PC-3 (cell line): ENCODE measurements around the gene LBX2. TPM values are rescaled to one million over a fixed set of nuclear protein-coding genes. Genes with fewer than 3 reads are reported as not detected.
A peak's percentile ranks its signal among the peaks of the same experiment; 100 is the strongest.

Experiments
- ATAC-seq: fragments of 200-7000 bp; cut with Tn5 transposase; 2 replicates; pipeline ENCODE4 v1.9.1; 2020; ENCODE audit warnings: mild to moderate bottlenecking, moderate library complexity
- BruUV-seq: library from RNA; stranded (reverse); fragments of 400-500 nt; replicated peaks from 2 replicates; lab custom pipeline; 2021; lab: Mats Ljungman, UMichigan
- CTCF ChIA-PET: fragments of 300-600 bp; sonication (Branson Sonifier 250); formaldehyde crosslinking; loops from one replicate; lab custom pipeline; 2022; ENCODE audit warnings: antibody characterized with exemption; lab: Charles Lee
- POLR2A ChIA-PET: fragments of 300-600 bp; sonication (Branson Sonifier 250); formaldehyde crosslinking; loops from one replicate; lab custom pipeline; 2022; ENCODE audit warnings: antibody characterized with exemption; ENCODE audit not compliant: unreplicated experiment; lab: Charles Lee
- DNase-seq: peaks from one replicate; pipeline ENCODE4 v3.0.0-alpha.2; 2015
- H2AFZ ChIP-seq: fragments of 300-600 bp; sonication (generic); 2 replicates; pipeline ENCODE4 v1.6.0; 2016; ENCODE audit warnings: antibody characterized with exemption, low read length
- H3F3A ChIP-seq: fragments of 300-600 bp; sonication (generic); one replicate; pipeline ENCODE4 v1.6.0; 2017; ENCODE audit warnings: antibody characterized with exemption, low read length, control low read depth, mild to moderate bottlenecking; ENCODE audit not compliant: unreplicated experiment
- H3K27ac ChIP-seq: fragments of 300-600 bp; sonication (generic); 2 replicates; pipeline ENCODE4 v1.5.1; 2016; ENCODE audit warnings: mild to moderate bottlenecking, low read length
- H3K27me3 ChIP-seq: fragments of 300-600 bp; sonication (generic); 2 replicates; pipeline ENCODE4 v1.6.1; 2016; ENCODE audit warnings: low read length, mixed read lengths
- H3K36me3 ChIP-seq: fragments of 300-600 bp; sonication (generic); 2 replicates; pipeline ENCODE4 v1.6.1; 2016; ENCODE audit warnings: low read depth, mixed run types, low read length, mixed read lengths
- H3K4me1 ChIP-seq: fragments of 300-600 bp; sonication (generic); 2 replicates; pipeline ENCODE4 v1.5.1; 2016; ENCODE audit warnings: low read length; ENCODE audit not compliant: insufficient read depth
- H3K4me2 ChIP-seq: fragments of 300-600 bp; sonication (generic); 2 replicates; pipeline ENCODE4 v1.6.0; 2016; ENCODE audit warnings: low read length
- H3K4me3 ChIP-seq: fragments of 300-600 bp; sonication (generic); 2 replicates; pipeline ENCODE4 v1.5.1; 2016; ENCODE audit warnings: mild to moderate bottlenecking, low read length, mixed read lengths
- H3K79me2 ChIP-seq: fragments of 300-600 bp; sonication (generic); 2 replicates; pipeline ENCODE4 v1.6.1; 2017; ENCODE audit warnings: low read length, mixed read lengths
- H3K9ac ChIP-seq: fragments of 300-600 bp; sonication (generic); 2 replicates; pipeline ENCODE4 v1.6.0; 2016; ENCODE audit warnings: mild to moderate bottlenecking, low read length
- H3K9me2 ChIP-seq: fragments of 300-600 bp; sonication (generic); replicated peaks from 2 replicates; pipeline ENCODE4 v1.6.1; 2016; ENCODE audit warnings: mixed run types, low read length, mixed read lengths
- H3K9me3 ChIP-seq: fragments of 300-600 bp; sonication (generic); 2 replicates; pipeline ENCODE4 v1.6.1; 2016; ENCODE audit warnings: low read length, mixed read lengths
- H4K20me1 ChIP-seq: fragments of 300-600 bp; sonication (generic); 2 replicates; pipeline ENCODE4 v1.6.1; 2016; ENCODE audit warnings: low read length, mixed read lengths
- EZH2 ChIP-seq: fragments of 300-600 bp; sonication (generic); IDR thresholded peaks from one replicate; pipeline ENCODE4 v1.6.1; 2017; ENCODE audit warnings: antibody characterized with exemption, mild to moderate bottlenecking, low read length; ENCODE audit not compliant: unreplicated experiment
- EZH2phosphoT487 ChIP-seq: fragments of 300-600 bp; sonication (generic); IDR thresholded peaks from 2 replicates; pipeline ENCODE4 v1.6.1; 2018; ENCODE audit warnings: mild to moderate bottlenecking, antibody characterized with exemption, low read length, borderline replicate concordance
- intact Hi-C: fragments of 100-400 bp; cut with micrococcal nuclease; formaldehyde crosslinking; loops from 2 replicates; pipeline ENCODE4 v1.9.0; 2023
- total RNA-seq: library from RNA; depleted of rRNA; stranded (reverse); fragments of >200 nt; gene quantifications from 2 replicates; pipeline ENCODE4 v1.2.3, GENCODE V29; 2014
- TF ChIP-seq, protein P1 (sequence below): fragments of 300-600 bp; sonication (generic); conservative IDR thresholded peaks from 2 replicates; pipeline ENCODE4 v1.5.1; 2017; ENCODE audit warnings: antibody characterized with exemption, low read depth, mild to moderate bottlenecking, low read length

The LBX2 gene
- total RNA-seq, 1 experiment from 2014 or later = not detected

DNA sequence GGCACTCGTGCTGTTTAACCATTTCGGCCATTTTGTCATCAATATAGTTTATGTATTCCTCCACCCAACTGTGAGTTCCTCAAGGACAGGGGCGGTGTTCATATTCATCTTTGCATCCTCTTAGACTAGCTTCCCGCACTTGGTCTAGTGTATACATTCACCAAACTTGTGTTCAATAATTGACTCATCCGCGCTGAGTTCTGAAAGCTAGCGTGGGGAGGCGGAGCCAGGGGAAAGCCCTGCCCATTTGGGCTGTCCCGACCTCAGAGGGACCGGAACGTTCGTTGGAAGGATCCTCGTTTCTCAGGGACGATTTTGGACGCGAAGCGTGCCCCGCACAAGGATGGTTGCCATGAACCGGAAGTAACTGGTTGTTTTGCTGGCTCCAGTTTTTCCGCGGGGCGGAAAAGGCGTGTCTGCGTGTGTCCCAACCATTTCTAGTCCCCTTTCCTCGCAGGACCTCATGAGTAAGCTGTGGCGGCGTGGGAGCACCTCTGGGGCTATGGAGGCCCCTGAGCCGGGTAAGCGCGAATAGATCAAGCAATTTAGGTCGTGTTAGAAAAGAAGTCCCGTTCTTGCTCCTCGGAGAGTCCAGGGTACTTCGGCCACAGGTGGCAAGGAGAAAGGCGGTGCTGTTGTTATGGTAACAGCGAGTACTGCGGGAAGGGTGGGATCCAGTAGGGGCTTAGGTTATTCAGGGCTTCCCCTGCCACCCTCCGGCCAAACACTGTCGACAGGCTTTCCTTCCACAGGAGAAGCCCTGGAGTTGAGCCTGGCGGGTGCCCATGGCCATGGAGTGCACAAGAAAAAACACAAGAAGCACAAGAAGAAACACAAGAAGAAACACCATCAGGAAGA lies 44.5 kb downstream of the LBX2 start, which contains the start of gene INO80B:
Gene INO80B, plus strand, starts transcription at position 434 of the 858 bp plus-strand sequence. Its CDS starts 30 bp downstream, at position 464.
- peak within 1 kb of the TSS; percentile 99 for H3K4me2 ChIP-seq
- CTCF ChIA-PET = no interaction called here
- H3K4me1 ChIP-seq = peaks cover 27% of the 10 kb centered on the region
- H3K9me3 ChIP-seq = no peaks in the 10 kb centered on the region
- H3F3A ChIP-seq = no peaks in the 10 kb centered on the region
- H3K9me2 ChIP-seq = no peaks in the 10 kb centered on the region
- H3K9ac ChIP-seq = peak within 1 kb of the TSS; percentile 78
- ATAC-seq = peak; percentile 29
- peak within 1 kb of the TSS; percentile 93 for H3K4me3 ChIP-seq
- no peak for TF ChIP-seq EZH2
- TF ChIP-seq EZH2phosphoT487 = no peak
- TF ChIP-seq, protein P1, sequence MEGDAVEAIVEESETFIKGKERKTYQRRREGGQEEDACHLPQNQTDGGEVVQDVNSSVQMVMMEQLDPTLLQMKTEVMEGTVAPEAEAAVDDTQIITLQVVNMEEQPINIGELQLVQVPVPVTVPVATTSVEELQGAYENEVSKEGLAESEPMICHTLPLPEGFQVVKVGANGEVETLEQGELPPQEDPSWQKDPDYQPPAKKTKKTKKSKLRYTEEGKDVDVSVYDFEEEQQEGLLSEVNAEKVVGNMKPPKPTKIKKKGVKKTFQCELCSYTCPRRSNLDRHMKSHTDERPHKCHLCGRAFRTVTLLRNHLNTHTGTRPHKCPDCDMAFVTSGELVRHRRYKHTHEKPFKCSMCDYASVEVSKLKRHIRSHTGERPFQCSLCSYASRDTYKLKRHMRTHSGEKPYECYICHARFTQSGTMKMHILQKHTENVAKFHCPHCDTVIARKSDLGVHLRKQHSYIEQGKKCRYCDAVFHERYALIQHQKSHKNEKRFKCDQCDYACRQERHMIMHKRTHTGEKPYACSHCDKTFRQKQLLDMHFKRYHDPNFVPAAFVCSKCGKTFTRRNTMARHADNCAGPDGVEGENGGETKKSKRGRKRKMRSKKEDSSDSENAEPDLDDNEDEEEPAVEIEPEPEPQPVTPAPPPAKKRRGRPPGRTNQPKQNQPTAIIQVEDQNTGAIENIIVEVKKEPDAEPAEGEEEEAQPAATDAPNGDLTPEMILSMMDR = no peak
- intact Hi-C loops = loop anchor here (1.0 to 5.0 kb wide), 4 partner anchors 15 to 258 kb away; partner anchors contain the start of genes CCDC142, MTHFD2 and PCGF1
- POLR2A ChIA-PET = interaction anchor here (0.7 to 1.3 kb wide), 2 partner anchors 15 to 692 kb away, joined by 3 read pairs; no protein-coding TSS in a partner anchor
- no peaks in the 10 kb centered on the region for H4K20me1 ChIP-seq
- BruUV-seq = TSS peak; percentile 43
- DNase-seq = peak; percentile 99
- no peak within 1 kb of the TSS for H3K27ac ChIP-seq
- no peaks in the 10 kb centered on the region for H3K27me3 ChIP-seq
- peaks cover 32% of the 10 kb centered on the region for H3K79me2 ChIP-seq
- H3K36me3 ChIP-seq = no peaks in the 10 kb centered on the region; the same call in 1 of the 2 replicates
- H2AFZ ChIP-seq = peak within 1 kb of the TSS; percentile 84

DNA sequence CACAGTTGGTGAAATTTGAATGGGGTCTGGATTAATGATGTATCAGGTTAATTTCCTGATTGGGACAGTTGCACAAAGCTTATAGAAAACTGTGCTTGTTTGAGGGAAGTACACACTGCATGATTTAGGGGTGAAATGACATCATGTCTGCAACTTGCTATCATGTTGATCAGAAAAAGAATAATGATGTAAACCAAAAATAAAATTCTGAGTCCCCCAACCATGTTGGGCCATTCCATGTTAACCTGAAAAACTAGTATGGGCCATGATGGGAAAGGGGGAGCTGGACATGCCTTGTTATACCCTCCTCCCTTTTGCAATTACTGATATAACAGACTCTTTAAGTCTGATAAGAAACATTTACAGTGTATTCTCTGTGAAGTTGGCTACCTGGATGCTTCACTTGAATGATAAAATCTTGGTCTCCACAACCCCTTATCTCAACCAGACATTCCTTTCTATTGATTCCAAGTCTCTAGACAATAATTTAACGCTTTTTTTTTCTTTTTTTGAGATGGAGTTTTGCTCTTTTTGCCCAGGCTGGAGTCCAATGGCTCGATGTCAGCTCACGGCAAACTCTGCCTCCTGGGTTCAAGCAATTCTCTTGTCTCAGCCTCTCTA lies 48.7 kb downstream of the LBX2 start:
- no peak overlapping the region for H3K4me2 ChIP-seq
- H3K4me3 ChIP-seq = no peak overlapping the region
- no peaks in the 10 kb centered on the region for H3K9me2 ChIP-seq
- H3K9ac ChIP-seq = no peak overlapping the region
- no TSS peak for BruUV-seq
- no peak overlapping the region for H2AFZ ChIP-seq
- no peaks in the 10 kb centered on the region for H3F3A ChIP-seq
- TF ChIP-seq EZH2phosphoT487 = no peak
- TF ChIP-seq, protein P1 = no peak
- DNase-seq (no peak), ATAC-seq (no peak)
- no peaks in the 10 kb centered on the region for H3K27me3 ChIP-seq
- no peaks in the 10 kb centered on the region for H4K20me1 ChIP-seq
- POLR2A ChIA-PET = no interaction called here
- no peaks in the 10 kb centered on the region for H3K9me3 ChIP-seq
- peaks cover 7% of the 10 kb centered on the region; the same call in 1 of the 2 replicates for H3K4me1 ChIP-seq
- peaks cover 7% of the 10 kb centered on the region for H3K79me2 ChIP-seq
- intact Hi-C loops = no loop called here
- CTCF ChIA-PET = no interaction called here
- H3K36me3 ChIP-seq = no peaks in the 10 kb centered on the region
- no peak overlapping the region for H3K27ac ChIP-seq
